Stimulated activated CD8-positive, alpha-beta memory T cell treated with anti-CD3 and anti-CD28 coated beads, Interleukin-7, amount 100 ng/mL, for 1 hour (primary cell): Measurements from ENCODE around the gene RPL19.

ENCODE experiments used
- DNase-seq, 2 donors: peaks; one replicate each; pipeline ENCODE4 v3.0.0-alpha.2; 2020; ENCODE audit warnings: low read depth in 2 of 2

Gene RPL19

DNA sequence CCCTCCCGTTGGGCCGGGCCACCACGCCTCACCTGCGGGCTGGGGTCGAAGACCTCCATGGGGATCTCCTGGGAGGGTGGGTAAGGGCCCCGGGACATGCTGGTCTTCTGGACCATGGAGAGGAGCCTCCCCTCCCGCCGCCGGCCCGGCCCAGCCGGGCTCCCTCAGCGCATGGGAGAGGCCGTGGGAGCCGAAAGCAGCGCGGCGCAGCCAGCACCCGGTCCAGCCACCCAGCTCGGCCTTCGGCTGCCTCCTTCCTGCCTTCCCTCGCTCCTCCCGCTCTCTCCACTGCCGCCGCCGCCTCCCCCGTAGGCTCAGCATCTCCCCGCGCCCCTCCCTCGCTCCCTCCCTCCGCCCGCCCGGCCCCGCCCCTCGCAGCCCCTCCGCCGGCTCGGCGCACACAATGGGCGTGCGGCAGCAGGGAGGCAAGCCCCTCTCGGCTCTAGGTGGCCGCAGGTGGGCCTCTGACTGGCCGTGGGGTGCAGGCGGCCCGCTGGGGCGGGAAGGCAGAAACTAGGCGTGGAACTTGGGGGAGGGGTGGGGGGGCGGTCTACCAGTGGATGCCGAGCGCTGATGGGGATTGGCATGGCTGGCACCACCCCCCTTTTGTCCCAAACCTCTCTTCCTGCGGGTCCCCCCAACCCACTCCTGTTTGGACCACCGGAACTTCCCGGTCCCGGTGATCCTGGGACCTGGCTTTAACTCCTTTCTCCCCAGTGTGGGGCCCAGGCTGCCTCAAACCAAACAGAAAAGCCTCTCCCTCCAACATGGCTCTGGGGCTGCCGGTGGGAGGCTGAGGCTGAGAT lies 2.5 kb upstream of the RPL19 start, which contains the start of gene CACNB1:
TSS of gene CACNB1 (minus strand) at position 290 of the 806 bp plus-strand sequence. CDS start at position 116, 174 bp downstream.
- DNase-seq: peak; percentile 22 to 44

- DNase-seq: no peak
Measured at GRCh38 chr17:39198186-39198566, 1.9 kb upstream of the RPL19 start.

DNA sequence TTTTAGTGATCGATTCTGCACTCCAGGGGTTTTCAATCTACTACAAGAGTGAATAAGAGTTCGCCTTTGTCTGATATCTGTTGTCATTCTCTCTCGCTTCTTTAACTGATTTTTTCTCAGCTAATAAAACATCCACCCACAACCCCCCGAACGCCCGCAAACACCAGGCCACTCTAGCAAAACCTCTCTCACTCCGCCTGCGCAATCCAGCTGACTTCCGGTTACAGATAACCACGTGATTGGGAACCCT lies 338 bp upstream of the RPL19 start:
- DNase-seq: peak; percentile 68 to 71

GRCh38 chr17:39200957-39201510 lies 951 bp downstream of the RPL19 start:
- no peak for DNase-seq

GRCh38 chr17:39204245-39204644 lies 4.2 kb downstream of the RPL19 start:
- DNase-seq: no peak

DNA sequence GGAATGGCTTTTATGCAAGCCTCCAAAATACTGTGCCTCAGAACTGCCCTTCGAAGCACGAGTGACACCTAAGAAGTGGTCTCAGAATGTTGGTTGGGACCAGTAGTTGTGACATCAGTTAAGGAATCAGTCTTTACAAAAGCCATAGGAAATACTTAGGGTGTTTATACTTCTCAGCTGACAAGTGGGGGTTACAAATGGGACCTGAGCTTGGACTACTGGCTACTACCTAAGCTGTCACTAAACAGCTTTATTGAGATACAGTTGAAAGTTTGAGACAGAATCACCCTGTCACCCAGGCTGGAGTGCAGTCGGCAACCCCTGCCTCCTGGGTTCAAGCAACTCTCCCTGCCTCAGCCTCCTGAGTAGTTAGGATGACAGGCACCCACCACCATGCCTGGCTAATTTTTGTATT lies 5.0 kb downstream of the RPL19 start:
- DNase-seq: no peak

DNA sequence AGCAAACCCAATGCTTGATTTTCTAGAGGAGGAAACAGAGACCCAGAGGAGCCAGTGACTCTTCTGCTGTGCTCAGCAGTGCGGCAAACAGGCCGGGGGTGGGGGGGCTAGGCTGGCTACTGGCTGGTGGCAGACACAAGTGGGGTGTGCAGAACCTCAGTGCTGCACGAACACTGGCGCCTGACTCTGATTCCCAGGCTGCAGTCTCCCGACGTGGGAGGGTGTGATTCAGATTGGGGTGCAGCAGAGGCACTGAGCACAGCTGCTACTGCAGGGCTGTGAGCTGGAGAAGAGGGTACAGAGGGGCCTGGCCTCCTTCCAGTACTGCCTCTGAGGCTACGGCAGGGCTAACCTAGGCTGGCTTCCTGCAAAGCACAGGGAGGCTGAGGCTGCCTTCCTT lies 8.1 kb downstream of the RPL19 start:
- no peak for DNase-seq

DNA sequence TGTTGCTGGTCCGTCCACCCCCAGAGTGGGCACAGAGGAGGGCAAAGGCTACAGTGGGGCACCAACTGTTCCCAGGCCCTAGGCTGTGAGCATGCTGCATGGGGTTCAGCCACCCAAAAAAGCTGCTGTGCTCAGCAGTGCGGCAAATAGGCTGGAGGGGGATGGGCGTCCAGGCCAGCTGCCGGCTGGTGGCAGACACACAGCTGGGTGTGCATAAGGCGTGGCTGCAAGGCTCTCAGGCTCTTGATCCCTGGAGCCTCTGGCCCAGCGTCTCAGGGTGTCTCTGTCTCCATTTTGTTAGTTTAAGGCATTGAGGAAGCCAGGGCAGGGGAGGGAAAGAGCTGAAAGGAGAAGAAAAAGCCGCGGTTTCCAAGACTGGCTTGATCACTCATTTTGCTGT lies 8.8 kb downstream of the RPL19 start:
- DNase-seq: no peak

DNA sequence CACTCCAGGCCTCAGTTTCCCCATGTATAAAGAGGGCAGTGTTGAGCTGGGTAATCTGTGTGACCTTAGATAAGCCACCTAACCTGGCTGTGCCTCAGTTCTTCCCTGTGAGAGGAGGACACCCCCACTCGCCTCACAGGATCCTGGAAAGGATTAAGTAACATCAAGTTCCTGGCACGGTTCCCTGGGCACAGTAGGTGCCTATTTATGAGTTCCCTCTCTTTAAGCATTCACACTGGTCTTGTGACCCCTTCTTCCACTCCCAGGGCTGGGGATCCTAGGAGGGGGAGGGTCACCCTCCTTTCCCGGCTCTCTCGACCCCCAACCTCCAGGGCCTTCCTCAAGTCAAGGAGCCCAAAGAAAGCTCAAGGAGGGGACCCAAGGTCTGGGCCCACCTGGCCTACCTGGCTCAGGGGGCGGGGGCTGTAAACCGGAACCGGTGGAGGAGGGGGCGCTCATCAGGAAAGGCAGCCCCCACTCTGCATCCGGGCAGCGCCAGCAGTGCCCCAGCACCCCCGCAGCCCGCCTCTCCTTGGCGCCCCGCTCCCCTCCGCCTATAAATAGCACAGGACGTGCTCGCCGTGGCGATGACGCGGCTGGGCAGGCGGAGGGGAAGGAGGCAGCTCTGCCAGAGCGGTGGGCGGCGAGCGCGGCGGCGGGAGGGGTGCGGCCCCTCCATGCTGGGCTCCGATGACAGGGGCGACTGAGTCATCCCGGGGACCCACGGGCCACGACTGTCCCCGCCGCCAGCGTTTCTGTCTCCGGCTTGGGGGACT lies 9.4 kb downstream of the RPL19 start:
- peak; percentile 35 to 42 for DNase-seq

- no peak for DNase-seq
Measured at GRCh38 chr17:39210093-39210434, 10.0 kb downstream of the RPL19 start.

DNA sequence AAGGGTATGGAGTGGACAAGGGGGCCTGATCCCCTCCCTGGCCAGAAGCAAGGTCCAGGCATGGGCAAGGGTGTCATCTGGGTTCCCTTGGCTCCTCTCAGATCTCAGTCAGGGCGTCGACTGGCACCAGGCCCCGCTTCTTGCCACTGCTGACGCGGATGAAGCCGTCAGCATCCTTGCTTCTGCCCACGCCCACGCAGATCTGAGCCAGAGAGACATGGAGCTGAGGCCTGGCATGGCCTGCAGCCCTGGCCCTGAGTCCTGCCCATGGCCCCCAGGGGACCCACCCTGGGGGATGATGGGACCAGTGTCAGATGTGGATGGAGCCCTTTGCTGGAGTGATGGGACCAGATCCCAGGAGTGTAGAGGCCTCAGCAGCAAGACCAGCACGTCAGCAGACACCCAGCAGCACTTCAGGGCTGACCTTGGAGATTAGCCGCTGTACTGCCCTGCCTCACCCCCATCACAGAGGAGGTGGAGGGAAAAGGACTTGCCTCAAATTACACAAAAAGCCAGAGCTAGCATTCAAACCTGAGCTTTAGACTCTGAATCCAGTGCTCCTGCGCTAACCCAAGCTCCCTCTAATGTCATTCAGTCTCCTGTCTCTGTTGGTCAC lies 12.2 kb downstream of the RPL19 start:
- DNase-seq: no peak

- DNase-seq: no peak
Measured at GRCh38 chr17:39212841-39213480, 12.9 kb downstream of the RPL19 start.

DNA sequence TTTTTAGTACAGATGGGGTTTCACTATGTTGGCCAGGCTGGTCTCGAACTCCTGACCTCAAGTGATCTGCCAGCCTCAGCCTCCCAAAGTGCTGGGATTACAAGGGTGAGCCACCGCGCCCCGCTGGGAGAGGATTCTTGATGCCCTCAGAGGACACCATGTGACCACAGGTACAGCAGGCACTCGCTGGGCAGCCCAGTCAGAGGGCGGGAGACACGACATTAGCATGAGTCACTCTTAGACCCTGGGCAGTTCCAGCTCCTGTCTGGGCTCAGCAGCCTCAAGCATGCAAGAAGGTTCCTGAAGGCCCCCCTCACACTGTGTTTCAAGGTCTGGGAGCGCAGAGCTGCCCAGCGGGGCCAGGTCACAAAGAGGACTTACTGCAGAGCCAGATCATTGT lies 13.8 kb downstream of the RPL19 start:
- no peak for DNase-seq

GRCh38 chr17:39217734-39218369 lies 17.8 kb downstream of the RPL19 start:
- no peak for DNase-seq

DNA sequence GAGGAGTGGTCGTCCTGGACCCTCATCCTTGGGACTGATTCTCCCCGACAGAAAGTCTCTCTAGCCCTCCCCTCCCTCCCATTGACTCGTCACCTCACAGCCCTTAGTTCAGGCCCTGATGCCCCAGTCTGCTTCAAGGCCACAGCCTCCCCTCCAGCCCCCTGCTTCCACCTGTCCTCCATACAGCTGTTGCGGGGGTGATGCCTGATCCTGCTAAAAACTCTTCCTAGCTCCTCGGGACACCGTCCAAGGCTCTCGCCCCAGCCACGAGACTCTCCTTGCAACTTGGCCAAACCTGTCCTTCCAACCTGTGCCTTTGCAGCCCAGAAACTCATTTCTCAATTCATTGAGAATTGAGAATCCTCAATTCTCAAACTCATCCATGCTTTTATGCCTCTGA lies 18.8 kb downstream of the RPL19 start:
- no peak for DNase-seq

DNA sequence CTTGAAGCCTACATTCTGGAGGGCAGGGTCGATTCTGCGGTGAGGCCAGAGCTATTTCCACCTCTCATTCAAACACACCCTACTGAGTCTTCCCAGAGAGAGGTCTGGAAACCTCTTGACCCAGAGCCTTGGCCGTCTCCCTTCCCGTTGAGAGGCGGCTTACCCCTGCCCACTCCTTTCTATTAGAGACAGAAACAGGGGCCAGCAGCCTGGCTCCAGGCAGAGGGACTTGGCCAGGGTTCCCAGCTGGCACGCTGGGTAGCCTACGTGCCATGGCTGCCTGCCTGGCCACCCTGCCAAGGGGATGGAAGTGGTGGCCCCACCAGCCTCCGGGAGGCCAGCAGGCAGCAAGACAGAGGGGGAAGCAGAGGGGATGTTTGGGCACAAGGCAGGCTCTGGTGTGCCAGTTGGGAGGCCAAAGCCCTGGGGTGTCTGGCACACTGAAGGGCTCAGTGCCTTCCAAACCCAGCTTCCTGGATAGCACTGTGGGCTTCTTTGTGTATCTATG lies 19.6 kb downstream of the RPL19 start:
- DNase-seq: no peak

DNA sequence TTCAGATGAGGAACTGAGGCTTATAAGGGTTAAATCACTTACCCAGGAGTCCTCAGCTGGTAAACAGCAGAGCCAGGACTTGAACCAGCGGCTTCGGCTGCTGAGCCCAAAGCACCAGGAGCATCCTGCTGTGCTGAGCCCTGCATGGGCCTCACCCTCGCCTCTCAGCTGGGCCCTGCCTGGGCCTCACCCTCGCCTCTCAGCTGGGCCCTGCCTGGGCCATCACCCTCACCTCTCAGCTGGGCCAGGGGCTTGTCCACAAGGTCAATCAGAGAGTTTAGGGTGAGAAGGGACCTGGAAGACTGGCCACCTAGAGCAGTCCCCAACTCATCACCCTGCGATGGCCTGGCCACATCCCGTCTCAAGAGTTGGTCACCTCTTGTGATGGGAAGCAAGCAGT lies 21.5 kb downstream of the RPL19 start:
- no peak for DNase-seq

DNA sequence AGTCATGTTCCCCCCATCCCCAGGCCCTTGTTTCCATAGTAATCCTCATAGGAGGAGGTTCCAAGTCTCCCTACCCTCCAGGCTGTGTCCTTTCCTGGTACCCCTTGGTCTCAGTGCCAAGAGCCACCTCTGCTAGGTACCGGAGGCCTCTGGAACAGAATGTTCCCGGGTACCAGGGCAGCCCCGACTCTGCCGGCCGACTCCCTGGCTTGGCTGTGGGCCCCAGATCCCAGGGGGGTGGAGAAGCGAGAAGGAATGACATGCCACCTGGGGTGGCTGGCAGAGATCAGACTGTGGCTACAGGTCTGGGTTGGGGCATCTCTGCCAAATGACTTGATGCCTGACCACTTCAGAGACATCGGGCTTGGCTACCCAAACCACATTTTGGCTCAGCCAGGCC lies 22.1 kb downstream of the RPL19 start:
- no peak for DNase-seq

- DNase-seq: no peak
Measured at GRCh38 chr17:39222866-39223834, 23.1 kb downstream of the RPL19 start.
